Measurements from ENCODE around the gene MICA.
A peak's percentile ranks its signal among the peaks of the same experiment; 100 is the strongest.
"Not testable (repeated sequence)": the region's sequence is repeated elsewhere in the genome, so short reads cannot be mapped to it uniquely, and the experiment has no call there.

MICA gene

GRCh38 chr6:31414771-31415265 lies 11.4 kb downstream of the MICA start:
- no peak for DNase-seq

GRCh38 chr6:31416394-31417014 lies 13.1 kb downstream of the MICA start:
- DNase-seq = no peak

GRCh38 chr6:31418251-31418650 lies 14.9 kb downstream of the MICA start:
- DNase-seq = no peak

- no peak for DNase-seq
Measured at GRCh38 chr6:31419842-31420241, 16.4 kb downstream of the MICA start.

GRCh38 chr6:31420546-31420945 lies 17.2 kb downstream of the MICA start:
- no peak for DNase-seq

DNA sequence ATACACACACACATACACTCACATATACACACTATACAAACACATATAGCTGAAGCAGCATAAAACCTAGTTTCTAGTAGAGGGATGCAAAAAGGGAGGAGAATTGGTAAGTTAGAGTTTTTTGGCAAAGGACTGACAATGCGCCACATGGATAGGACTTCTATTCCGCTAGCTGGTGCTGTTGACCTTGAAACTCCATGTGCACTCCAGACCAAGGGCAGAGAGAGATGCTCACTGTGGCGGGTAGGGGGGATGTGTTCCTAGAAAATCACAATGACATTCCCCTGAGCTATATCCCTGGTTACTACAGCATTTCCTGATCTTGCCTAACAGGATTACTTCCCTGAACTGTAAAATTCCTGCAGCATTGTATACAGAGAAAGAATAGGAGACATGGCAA lies 19.2 kb downstream of the MICA start:
- no peak for DNase-seq

DNA sequence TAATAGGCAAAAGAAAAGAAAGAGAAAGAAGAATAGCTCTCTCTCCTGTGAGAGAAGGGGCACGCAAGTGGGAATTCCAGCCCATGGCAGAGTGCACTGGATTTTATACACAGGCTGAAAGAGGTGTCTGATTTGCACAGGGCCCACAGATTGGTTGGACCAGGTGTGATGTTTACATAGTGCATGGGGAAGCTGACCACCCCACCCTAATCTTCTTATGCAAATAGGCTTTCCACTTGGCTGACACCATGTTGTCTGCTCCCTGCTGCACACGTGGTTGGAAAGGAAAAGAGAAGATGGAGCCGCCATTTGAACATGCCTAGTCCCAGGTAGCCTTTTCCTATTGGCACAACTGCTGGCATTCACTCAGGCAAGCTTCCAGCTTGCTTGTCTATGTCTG lies 20.2 kb downstream of the MICA start:
- no peak for DNase-seq

DNA sequence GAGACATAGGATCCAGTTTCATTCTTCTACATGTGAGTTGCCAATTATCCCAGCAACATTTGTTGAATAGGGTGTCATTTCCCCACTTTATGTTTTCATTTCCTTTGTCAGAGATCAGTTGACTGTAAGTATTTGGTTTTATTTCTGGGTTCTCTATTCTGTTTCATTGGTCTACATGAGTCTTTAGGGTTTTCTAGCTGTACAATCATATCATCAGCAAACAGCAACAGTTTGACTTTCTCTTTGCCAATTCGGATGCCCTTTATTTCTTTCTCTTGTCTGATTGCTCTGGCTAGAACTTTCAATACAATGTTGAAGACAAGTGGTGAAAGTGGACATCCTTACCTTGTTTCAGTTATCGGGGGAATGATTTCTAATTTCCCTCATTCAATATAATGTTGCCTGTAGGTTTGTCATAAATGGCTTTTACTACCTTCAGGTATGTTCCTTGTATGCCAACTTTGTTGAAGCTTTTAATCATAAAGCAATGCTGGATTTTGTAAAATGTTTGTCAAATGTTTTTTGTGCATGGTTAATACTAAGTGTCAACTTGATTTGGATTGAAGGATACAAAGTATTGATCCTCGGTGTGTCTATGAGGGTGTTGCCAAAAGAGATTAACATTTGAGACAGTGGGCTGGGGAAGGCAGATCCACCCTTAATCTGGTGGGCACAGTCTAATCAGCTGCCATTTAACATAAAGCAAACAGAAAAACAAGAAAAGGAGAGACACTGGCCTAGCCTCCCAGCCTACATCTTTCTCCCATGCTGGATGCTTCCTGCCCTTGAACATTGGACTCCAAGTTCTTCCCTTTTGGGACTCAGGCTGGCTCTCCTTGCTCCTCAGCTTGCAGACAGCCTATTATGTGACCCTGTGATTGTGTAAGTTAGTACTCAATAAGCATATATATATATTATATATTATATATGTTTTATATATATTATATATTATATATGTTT lies 23.3 kb downstream of the MICA start:
- DNase-seq = no peak

DNA sequence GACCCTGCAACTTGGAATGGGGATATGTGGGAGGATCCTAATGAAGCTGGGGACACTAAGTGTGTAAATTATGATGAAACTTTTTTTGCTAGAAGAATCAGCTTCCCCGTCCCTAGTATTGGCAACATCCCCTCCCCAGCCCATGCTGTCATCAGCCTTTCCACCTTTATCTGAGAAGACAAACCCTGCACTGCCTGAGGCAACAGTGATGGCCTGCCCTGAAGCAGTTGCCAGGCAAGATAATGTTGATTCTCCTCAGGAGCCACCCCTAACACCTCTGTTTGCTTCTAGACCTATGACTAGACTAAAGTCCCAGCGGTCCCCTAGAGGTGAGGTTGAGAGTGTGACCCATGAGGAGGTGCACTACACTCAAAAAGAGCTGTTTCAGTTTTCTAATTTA lies 27.1 kb downstream of the MICA start:
- no peak for DNase-seq

DNA sequence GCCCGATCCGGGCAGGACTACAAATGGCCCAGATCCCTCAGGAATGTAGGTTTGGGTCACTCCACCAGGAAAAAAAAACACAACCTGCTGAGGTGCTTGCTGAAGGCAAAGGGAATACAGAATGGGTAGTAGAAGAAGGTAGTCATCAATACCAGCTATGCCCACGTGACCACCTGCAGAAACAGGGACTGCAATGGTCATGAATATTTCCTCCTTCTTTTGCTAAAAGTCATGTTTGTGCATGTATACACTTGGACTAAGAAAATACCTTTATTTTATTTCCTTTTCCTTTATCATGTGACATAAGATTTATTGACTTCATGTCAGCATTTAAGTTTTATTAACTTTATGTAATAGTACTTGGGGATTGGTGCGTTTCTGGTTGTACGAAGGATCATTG lies 31.7 kb downstream of the MICA start:
- DNase-seq = not testable (repeated sequence)

DNA sequence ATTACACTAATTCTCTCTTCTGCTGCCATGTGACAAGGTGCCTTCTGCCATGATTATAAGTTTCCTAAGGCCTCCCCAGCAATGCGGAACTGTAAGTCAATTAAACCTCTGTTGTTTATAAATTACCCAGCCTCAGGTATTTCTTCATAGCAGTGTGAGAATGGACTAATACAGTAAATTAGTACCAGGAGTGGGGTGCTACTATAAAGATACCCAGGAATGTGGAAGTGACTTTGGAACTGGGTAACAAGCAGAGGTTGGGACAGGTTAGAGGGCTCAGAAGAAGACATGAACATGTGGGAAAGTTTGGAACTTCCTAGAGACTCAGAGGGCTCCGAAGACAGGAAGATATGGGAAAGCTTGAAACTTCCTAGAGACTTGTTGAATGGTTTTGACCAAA lies 34.8 kb downstream of the MICA start:
- no peak for DNase-seq

- no peak for DNase-seq
Measured at GRCh38 chr6:31438677-31439076, 35.3 kb downstream of the MICA start.

GRCh38 chr6:31441365-31442267 lies 38.2 kb downstream of the MICA start:
- DNase-seq = peak in 1 of 2 donors; percentile 88

- DNase-seq = no peak
Measured at GRCh38 chr6:31446481-31446880, 43.1 kb downstream of the MICA start.

- DNase-seq = not testable (repeated sequence)
Measured at GRCh38 chr6:31446999-31447789, 43.8 kb downstream of the MICA start.

DNA sequence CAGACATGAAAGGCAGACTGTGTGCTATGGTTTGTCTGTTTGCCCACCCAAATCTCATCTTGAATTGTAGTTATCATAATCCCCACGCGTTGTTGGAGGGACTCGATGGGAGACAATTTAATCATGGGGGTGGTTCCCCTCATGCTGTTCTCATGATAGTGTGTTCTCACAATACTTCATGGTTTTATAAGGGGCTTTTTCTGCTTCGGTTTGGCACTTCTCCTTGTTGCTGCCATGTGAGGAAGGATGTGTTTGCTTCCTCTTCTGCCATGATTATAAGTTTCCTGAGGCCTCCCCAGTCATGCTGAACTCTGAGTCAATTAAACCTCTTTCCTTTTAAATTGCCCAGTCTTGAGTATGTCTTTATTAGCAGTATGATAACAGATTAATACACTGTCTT lies 47.4 kb downstream of the MICA start:
- DNase-seq = no peak

DNA sequence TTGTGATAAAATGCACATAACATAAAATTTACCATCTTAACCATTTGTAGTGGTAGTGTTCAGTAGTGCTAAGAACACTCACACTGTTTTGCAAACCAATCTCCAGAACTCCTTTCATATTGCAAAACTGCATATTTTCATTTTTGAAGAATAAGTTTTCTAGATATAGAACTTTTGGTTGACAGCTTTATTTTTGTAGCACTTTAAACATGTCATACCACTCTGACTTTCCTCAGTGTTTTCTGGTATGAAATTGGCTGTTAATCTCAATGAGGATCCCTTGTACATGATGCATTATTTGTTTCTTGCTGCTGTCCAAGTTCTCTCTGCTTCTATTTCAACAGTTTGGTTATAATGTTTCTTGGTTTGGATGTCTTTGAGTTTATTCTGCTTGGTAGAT lies 49.5 kb downstream of the MICA start:
- no peak for DNase-seq

DNA sequence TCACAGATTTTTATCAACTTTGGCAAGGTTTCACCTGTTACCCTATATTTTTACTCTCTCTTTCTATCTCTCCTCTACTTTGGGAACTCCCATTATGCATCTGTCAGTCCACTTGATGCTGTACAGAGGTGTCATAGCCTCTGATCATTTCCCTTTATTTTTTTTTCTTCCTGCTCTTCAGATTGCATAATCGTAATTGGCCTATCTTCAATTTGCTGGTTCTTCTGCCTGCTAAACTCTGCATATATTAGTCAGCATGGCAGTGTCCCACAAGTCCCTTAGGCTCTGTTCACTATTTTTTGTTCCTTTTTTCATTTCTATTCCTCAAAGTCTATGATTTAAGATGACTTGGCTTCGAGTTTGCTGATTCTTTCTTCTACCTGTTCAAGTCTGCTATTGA lies 49.9 kb downstream of the MICA start:
- DNase-seq = no peak

DNA sequence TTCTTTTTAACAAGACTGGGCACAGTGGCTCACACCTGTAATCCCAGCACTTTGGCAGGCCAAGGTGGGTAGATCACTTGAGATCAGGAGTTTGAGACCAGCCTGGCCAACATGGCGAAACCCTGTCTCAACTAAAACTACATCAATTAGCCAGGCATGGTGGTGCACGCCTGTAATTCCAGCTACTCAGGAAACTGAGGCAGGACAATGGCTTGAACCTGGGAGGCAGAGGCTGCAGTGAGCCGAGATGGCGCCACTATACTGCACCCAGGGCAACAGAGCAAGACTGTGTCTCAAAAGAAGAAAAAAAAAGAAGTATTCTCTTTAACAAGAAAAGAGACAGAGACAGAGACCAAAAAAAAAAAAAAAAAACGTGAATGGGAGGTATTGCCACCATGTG lies 56.5 kb downstream of the MICA start:
- DNase-seq = not testable (repeated sequence)

- no peak for DNase-seq
Measured at GRCh38 chr6:31460361-31461025, 57.1 kb downstream of the MICA start.

Measured in stimulated activated CD4-positive, alpha-beta T cell treated with anti-CD3 and anti-CD28 coated beads, Interleukin-2, amount 100 ng/mL, for 48 hours (primary cell).